Measurements from ENCODE around the gene FNDC11. TPM values are rescaled to one million over a fixed set of nuclear protein-coding genes. Genes with fewer than 3 reads are reported as not detected.
A peak's percentile ranks its signal among the peaks of the same experiment; 100 is the strongest.

The FNDC11 gene
- total and polyA plus RNA-seq, 2 of the 13 experiments (the other 11 are each of a cell fraction or from before 2014, with no cell fraction given): 0.07 TPM; not detected in 1

DNA sequence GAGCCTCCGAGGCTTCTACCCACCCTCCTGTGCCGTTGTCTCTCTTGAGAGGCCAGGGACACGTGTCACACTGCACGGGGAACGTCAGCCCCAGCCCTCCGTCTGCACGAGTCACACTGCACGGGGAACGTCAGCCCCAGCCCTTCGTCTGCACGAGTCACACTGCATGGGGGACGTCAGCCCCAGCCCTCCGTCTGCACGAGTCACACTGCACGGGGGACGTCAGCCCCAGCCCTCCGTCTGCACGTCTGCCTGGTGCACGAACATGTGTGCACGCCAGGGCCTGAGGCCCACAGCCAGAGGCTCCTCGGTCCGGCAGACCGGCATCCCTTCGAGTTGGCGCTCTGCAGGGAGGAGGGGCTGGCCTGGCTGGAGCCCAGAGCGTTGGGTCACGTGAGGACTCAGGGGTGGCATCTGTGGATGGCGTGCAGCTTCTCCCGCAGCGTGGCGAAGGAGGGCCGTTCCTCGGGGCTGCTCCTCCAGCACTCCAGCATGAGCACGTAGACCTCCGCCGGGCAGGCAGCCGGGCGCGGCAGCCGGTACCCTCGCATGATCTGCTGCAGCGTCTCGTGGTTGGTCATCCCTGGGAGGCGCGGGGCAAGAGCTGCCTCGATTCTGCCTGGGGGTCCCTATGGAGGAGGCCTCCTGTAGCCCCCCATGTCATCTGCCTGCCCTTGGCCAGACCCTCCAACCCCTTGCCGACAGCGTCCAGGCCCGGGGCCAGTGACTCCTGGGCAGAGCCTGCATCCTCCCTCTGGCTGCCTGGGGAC lies 13.4 kb upstream of the FNDC11 start:
- Histone ChIP-seq H3K4me3 (replicated peaks in 1 of 3; ENCODE audit: insufficient read depth in 1 of 3, low read depth in 2 of 3, low read length in 3 of 3) (peak overlapping the region in 1 of 3 experiments; percentile 15; a peak in 1 of 6 replicates), H3K4me1 (ENCODE audit: insufficient read depth, low read length) (peaks cover 51% of the 10 kb centered on the region), H3K27me3 (ENCODE audit: control insufficient read depth in 1 of 2, insufficient read depth in 2 of 2, low read length in 2 of 2) (peaks cover 38 to 70% of the 10 kb centered on the region in 2 experiments), H3K36me3 (replicated peaks in 1 of 2; ENCODE audit: control insufficient read depth in 1 of 2, insufficient read depth in 2 of 2, low read length in 2 of 2) (no peaks in the 10 kb centered on the region), H3K27ac (ENCODE audit: extremely low read length, insufficient read depth, low read length) (no peak overlapping the region), H4K20me1 (ENCODE audit: insufficient read depth, low read length) (no peaks in the 10 kb centered on the region; the same call in 1 of the 2 replicates), H2AFZ (ENCODE audit: low read length) (no peak overlapping the region), H3K9me3 (ENCODE audit: low read length) (no peaks in the 10 kb centered on the region), H3K79me2 (ENCODE audit: insufficient read depth, low read length) (no peaks in the 10 kb centered on the region), H3K9ac (ENCODE audit: insufficient read depth, low read depth, low read length) (no peak overlapping the region), H3K4me2 (ENCODE audit: low read depth, low read length) (peak overlapping the region; percentile 54; the same call in 1 of the 2 replicates)
- ATAC-seq (no peak), FAIRE-seq (no peak), DNase-seq (ENCODE audit: low spot score) (no peak)
- intact Hi-C loops (cut with micrococcal nuclease; ENCODE audit: unreplicated experiment): no loop called here
- POLR2A ChIA-PET: no interaction called here
- CTCF ChIA-PET (ENCODE audit: low intra/inter-chr PET ratio, low total read pairs): no interaction called here
- no TSS peak for BruUV-seq (replicated peaks)
- in situ Hi-C loops (cut with HindIII; ENCODE audit: extremely low pct_ligation_motif_present, low pct_unique_long_range_greater_than_20kb): no loop called here
- 17% methylated on average over 18 of the region's 49 CpGs for WGBS (ENCODE audit: low lambda C conversion rate)
- TF ChIP-seq SRY (CRISPR knock-in tag; IDR thresholded peaks at IDR 0.05) (peak; percentile 28; the same call in 1 of the 2 replicates), TP53 (CRISPR knock-in tag; conservative IDR thresholded peaks at IDR 0.05) (no peak), ZMAT5 (CRISPR knock-in tag; IDR thresholded peaks at IDR 0.05; ENCODE audit: borderline replicate concordance, low read depth) (0 out of 2 replicates have a peak, but pooled peaks have one; percentile 65), HNF1A (IDR thresholded peaks at IDR 0.05; ENCODE audit: low read depth) (no peak), HNF1A (CRISPR knock-in tag; IDR thresholded peaks at IDR 0.05; ENCODE audit: borderline replicate concordance) (0 out of 2 replicates have a peak, but pooled peaks have one; percentile 31), GPN1 (CRISPR knock-in tag; IDR thresholded peaks at IDR 0.05; ENCODE audit: borderline replicate concordance) (no peak), BORCS8-MEF2B (CRISPR knock-in tag; IDR thresholded peaks at IDR 0.05) (0 out of 2 replicates have a peak, but pooled peaks have one; percentile 43), PBX2 (CRISPR knock-in tag; IDR thresholded peaks at IDR 0.05) (no peak), MTA1 (CRISPR knock-in tag; IDR thresholded peaks at IDR 0.05; ENCODE audit: borderline replicate concordance) (0 out of 2 replicates have a peak, but pooled peaks have one; percentile 14), CREB1 (IDR thresholded peaks at IDR 0.05) (peak; percentile 47), CREB1 (CRISPR knock-in tag; IDR thresholded peaks at IDR 0.05) (no peak), ARNTL (CRISPR knock-in tag; IDR thresholded peaks at IDR 0.05) (0 out of 2 replicates have a peak, but pooled peaks have one; percentile 10), NCOA2 (CRISPR knock-in tag; IDR thresholded peaks at IDR 0.05) (no peak), HNRNPLL (IDR thresholded peaks at IDR 0.05; ENCODE audit: low read depth, low read length, poor library complexity, severe bottlenecking) (peak; percentile 2), BRD4 (CRISPR knock-in tag; IDR thresholded peaks at IDR 0.05) (no peak)
- TF ChIP-seq, protein P1, sequence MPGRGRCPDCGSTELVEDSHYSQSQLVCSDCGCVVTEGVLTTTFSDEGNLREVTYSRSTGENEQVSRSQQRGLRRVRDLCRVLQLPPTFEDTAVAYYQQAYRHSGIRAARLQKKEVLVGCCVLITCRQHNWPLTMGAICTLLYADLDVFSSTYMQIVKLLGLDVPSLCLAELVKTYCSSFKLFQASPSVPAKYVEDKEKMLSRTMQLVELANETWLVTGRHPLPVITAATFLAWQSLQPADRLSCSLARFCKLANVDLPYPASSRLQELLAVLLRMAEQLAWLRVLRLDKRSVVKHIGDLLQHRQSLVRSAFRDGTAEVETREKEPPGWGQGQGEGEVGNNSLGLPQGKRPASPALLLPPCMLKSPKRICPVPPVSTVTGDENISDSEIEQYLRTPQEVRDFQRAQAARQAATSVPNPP (CRISPR knock-in tag; IDR thresholded peaks at IDR 0.05): no peak

All from HepG2 (cell line).